ENCODE results near the gene CDH13.

The CDH13 gene

GRCh38 chr16:83404261-83404660 is 777.5 kb downstream of the CDH13 start:
- no peak for DNase-seq (ENCODE audit: low read depth in 2 of 2)

GRCh38 chr16:83407928-83408327 is 781.2 kb downstream of the CDH13 start:
- DNase-seq (ENCODE audit: low read depth in 2 of 2): no peak

- DNase-seq (ENCODE audit: low read depth in 2 of 2): no peak
Measured at GRCh38 chr16:83409347-83409746, 782.6 kb downstream of the CDH13 start.

- DNase-seq (ENCODE audit: low read depth in 2 of 2): no peak
Measured at GRCh38 chr16:83418565-83418964, 791.8 kb downstream of the CDH13 start.

GRCh38 chr16:83420206-83420760 is 793.5 kb downstream of the CDH13 start:
- DNase-seq (ENCODE audit: low read depth in 2 of 2): no peak

- DNase-seq (ENCODE audit: low read depth in 2 of 2): no peak
Measured at GRCh38 chr16:83433201-83433600, 806.4 kb downstream of the CDH13 start.

GRCh38 chr16:83437036-83437435 is 810.3 kb downstream of the CDH13 start:
- DNase-seq (ENCODE audit: low read depth in 2 of 2): no peak

- DNase-seq (ENCODE audit: low read depth in 2 of 2): no peak
Measured at GRCh38 chr16:83438326-83438725, 811.6 kb downstream of the CDH13 start.

- no peak for DNase-seq (ENCODE audit: low read depth in 2 of 2)
Measured at GRCh38 chr16:83439412-83439811, 812.6 kb downstream of the CDH13 start.

- DNase-seq (ENCODE audit: low read depth in 2 of 2): no peak
Measured at GRCh38 chr16:83441517-83441916, 814.7 kb downstream of the CDH13 start.

GRCh38 chr16:83443972-83444371 is 817.2 kb downstream of the CDH13 start:
- no peak for DNase-seq (ENCODE audit: low read depth in 2 of 2)

GRCh38 chr16:83447560-83447959 is 820.8 kb downstream of the CDH13 start:
- no peak for DNase-seq (ENCODE audit: low read depth in 2 of 2)

- DNase-seq (ENCODE audit: low read depth in 2 of 2): no peak
Measured at GRCh38 chr16:83449861-83450260, 823.1 kb downstream of the CDH13 start.

GRCh38 chr16:83453977-83454376 is 827.2 kb downstream of the CDH13 start:
- no peak for DNase-seq (ENCODE audit: low read depth in 2 of 2)

GRCh38 chr16:83455716-83456115 is 828.9 kb downstream of the CDH13 start:
- DNase-seq (ENCODE audit: low read depth in 2 of 2): no peak

- DNase-seq (ENCODE audit: low read depth in 2 of 2): no peak
Measured at GRCh38 chr16:83456934-83457333, 830.2 kb downstream of the CDH13 start.

- DNase-seq (ENCODE audit: low read depth in 2 of 2): no peak
Measured at GRCh38 chr16:83458612-83459011, 831.8 kb downstream of the CDH13 start.

GRCh38 chr16:83464991-83465390 is 838.2 kb downstream of the CDH13 start:
- DNase-seq (ENCODE audit: low read depth in 2 of 2): no peak

GRCh38 chr16:83470416-83470815 is 843.6 kb downstream of the CDH13 start:
- DNase-seq (ENCODE audit: low read depth in 2 of 2): no peak

GRCh38 chr16:83472776-83473501 is 846.2 kb downstream of the CDH13 start:
- no peak for DNase-seq (ENCODE audit: low read depth in 2 of 2)

- DNase-seq (ENCODE audit: low read depth in 2 of 2): no peak
Measured at GRCh38 chr16:83473926-83474650, 847.3 kb downstream of the CDH13 start.

GRCh38 chr16:83475108-83475507 is 848.3 kb downstream of the CDH13 start:
- no peak for DNase-seq (ENCODE audit: low read depth in 2 of 2)

- DNase-seq (ENCODE audit: low read depth in 2 of 2): no peak
Measured at GRCh38 chr16:83481589-83481988, 854.8 kb downstream of the CDH13 start.

Measured in stimulated activated CD4-positive, alpha-beta T cell treated with anti-CD3 and anti-CD28 coated beads, Interleukin-4, amount 100 ng/mL, for 48 hours (primary cell).